ENCODE measurements around the gene NCKAP5L.
A peak's percentile ranks its signal among the peaks of the same experiment; 100 is the strongest.
"Not testable (repeated sequence)": the region's sequence is repeated elsewhere in the genome, so short reads cannot be mapped to it uniquely, and the experiment has no call there.

The NCKAP5L gene

DNA sequence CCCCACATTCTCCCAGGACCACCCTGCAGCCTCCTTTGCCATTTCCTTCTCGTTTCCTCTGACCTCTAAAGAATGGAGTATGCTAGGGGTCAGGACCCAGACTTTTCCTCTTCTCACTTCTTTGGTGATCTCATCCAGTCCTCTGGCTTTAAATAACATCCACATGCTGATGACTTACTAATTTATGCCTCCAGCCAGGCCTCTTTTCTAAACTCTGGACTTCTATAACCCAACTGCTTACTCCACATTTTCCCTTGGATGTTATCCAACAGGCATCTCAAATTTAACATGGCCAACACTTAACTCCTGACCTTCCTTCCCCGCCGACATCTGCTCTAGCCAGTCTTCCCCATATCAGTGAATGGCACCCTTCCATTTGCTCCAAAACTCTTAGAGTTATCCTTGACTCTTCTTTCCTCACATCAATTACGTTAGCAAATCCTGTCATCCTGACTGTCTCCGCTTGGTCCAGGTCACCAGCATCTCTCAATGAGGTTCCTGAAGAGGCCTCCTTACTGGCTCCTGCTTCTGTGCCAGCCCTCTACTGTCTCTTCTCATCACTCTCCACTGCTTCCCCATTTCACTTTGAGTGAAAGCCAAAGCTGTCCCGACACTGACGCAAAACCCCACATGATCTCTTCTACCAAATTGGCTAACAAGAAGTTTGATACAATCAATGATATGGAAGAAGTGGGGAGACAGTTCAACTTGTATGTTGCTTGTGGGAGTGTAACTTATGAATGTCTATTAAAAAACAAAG is 44.1 kb downstream of the NCKAP5L start:
- WGBS, 2 donors (ENCODE audit: extremely low coverage in 2 of 2, insufficient read length in 2 of 2, insufficient replicate concordance in 1 of 2): no CpG with 5 or more reads among the region's 7 CpGs
- Histone ChIP-seq H3K36me3 (replicated peaks in 1 of 2; ENCODE audit: control insufficient read depth in 2 of 2, insufficient read depth in 2 of 2, low read length in 2 of 2) (no peaks in the 10 kb centered on the region), H2BK5ac (ENCODE audit: low read length) (no peak overlapping the region), H3K9me3 (replicated peaks in 1 of 2; ENCODE audit: control insufficient read depth in 2 of 2, insufficient read depth in 1 of 2, low read depth in 1 of 2, low read length in 2 of 2) (peaks cover 0 to 7% of the 10 kb centered on the region in 2 donors), H2BK15ac (ENCODE audit: low read length) (no peak overlapping the region), H3K18ac (ENCODE audit: low read length) (no peak overlapping the region), H2BK12ac (ENCODE audit: low read length) (no peak overlapping the region), H3K79me1 (ENCODE audit: low read depth, low read length) (no peaks in the 10 kb centered on the region), H2AFZ (ENCODE audit: low read length) (no peak overlapping the region), H4K8ac (ENCODE audit: low read depth, low read length) (no peak overlapping the region), H3K23ac (ENCODE audit: low read depth, low read length, poor library complexity) (no peak overlapping the region), H3K4me3 (ENCODE audit: low read length in 2 of 2) (no peak overlapping the region), H3K27me3 (ENCODE audit: control insufficient read depth in 3 of 3, insufficient read depth in 3 of 3, low read depth in 1 of 3, low read length in 3 of 3) (peaks cover 0 to 9% (median 0%) of the 10 kb centered on the region in 3 experiments), H3K9ac (ENCODE audit: low read depth, low read length, poor library complexity) (no peak overlapping the region), H3K4me2 (ENCODE audit: insufficient read depth, low read length, poor library complexity, severe bottlenecking) (no peak overlapping the region), H3K27ac (replicated peaks; ENCODE audit: low read length) (no peak overlapping the region), H2BK120ac (ENCODE audit: low read depth, low read length) (no peak overlapping the region), H2AK5ac (ENCODE audit: low read depth, low read length) (no peak overlapping the region), H3K14ac (ENCODE audit: low read length) (no peak overlapping the region), H4K91ac (ENCODE audit: low read depth, low read length, poor library complexity) (no peak overlapping the region), H3K4ac (ENCODE audit: low read length) (no peak overlapping the region), H3K4me1 (ENCODE audit: control insufficient read depth in 2 of 2, insufficient read depth in 1 of 2, low read depth in 1 of 2, low read length in 2 of 2) (peaks cover 0 to 10% of the 10 kb centered on the region in 2 donors)
- DNase-seq (ENCODE audit: low spot score): no peak

DNA sequence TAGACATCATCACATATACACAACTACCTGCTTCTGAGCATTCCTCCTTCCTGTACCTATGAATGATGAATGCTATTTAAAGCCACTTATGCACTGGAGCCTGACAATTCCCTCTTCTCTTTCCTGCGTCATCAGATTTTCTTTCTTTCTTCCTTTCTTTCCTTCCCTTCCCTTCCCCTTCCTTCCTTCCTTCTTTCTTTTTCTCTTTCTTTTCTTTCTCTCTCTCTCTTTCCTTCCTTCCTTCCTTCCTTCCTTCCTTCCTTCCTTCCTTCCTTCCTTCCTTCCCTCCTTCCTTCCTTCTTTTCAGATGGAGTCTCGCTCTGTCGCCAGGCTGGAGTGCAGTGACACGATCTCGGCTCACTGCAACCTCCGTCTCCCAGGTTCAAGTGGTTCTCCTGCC is 47.3 kb downstream of the NCKAP5L start:
- WGBS, 2 donors (ENCODE audit: extremely low coverage in 2 of 2, insufficient read length in 2 of 2, insufficient replicate concordance in 1 of 2): no CpG with 5 or more reads among the region's 6 CpGs
- H3K4me1 ChIP-seq (ENCODE audit: control insufficient read depth in 2 of 2, insufficient read depth in 1 of 2, low read depth in 1 of 2, low read length in 2 of 2); H3K14ac ChIP-seq (ENCODE audit: low read length): not testable (repeated sequence)

DNA sequence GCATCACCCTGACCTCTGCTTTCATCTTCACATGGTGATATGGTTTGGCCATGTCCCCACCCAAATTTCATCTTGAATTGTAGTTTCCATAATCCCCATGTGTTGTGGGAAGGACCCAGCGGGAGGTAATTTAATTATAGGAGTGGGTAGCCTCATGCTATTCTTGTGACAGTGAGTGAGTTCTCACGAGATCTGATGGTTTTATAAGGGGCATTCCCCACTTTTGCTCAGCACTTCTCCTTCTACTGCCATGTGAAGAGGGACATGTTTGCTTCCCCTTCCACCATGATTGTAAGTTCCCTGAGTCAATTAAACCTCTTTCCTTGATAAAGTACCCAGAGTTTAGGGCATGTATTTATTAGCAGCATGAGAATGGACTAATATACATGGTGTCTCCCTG is 48.6 kb downstream of the NCKAP5L start:
- Histone ChIP-seq H3K9me3 (replicated peaks in 1 of 2; ENCODE audit: control insufficient read depth in 2 of 2, insufficient read depth in 1 of 2, low read depth in 1 of 2, low read length in 2 of 2) (no peaks in the 10 kb centered on the region), H3K79me1 (ENCODE audit: low read depth, low read length) (no peaks in the 10 kb centered on the region), H2BK15ac (ENCODE audit: low read length) (no peak overlapping the region), H3K4me3 (ENCODE audit: low read length in 2 of 2) (no peak overlapping the region), H3K27ac (replicated peaks; ENCODE audit: low read length) (no peak overlapping the region), H3K4me2 (ENCODE audit: insufficient read depth, low read length, poor library complexity, severe bottlenecking) (no peak overlapping the region), H3K4me1 (ENCODE audit: control insufficient read depth in 2 of 2, insufficient read depth in 1 of 2, low read depth in 1 of 2, low read length in 2 of 2) (peaks cover 0 to 10% of the 10 kb centered on the region in 2 donors), H3K27me3 (ENCODE audit: control insufficient read depth in 3 of 3, insufficient read depth in 3 of 3, low read depth in 1 of 3, low read length in 3 of 3) (peaks cover 0 to 9% (median 0%) of the 10 kb centered on the region in 3 experiments), H3K18ac (ENCODE audit: low read length) (no peak overlapping the region), H3K23ac (ENCODE audit: low read depth, low read length, poor library complexity) (no peak overlapping the region), H3K9ac (ENCODE audit: low read depth, low read length, poor library complexity) (no peak overlapping the region), H2BK12ac (ENCODE audit: low read length) (no peak overlapping the region), H3K14ac (ENCODE audit: low read length) (no peak overlapping the region), H2BK5ac (ENCODE audit: low read length) (no peak overlapping the region), H4K91ac (ENCODE audit: low read depth, low read length, poor library complexity) (no peak overlapping the region), H2AK5ac (ENCODE audit: low read depth, low read length) (no peak overlapping the region), H4K8ac (ENCODE audit: low read depth, low read length) (no peak overlapping the region), H3K4ac (ENCODE audit: low read length) (no peak overlapping the region), H2AFZ (ENCODE audit: low read length) (no peak overlapping the region), H2BK120ac (ENCODE audit: low read depth, low read length) (no peak overlapping the region), H3K36me3 (replicated peaks in 1 of 2; ENCODE audit: control insufficient read depth in 2 of 2, insufficient read depth in 2 of 2, low read length in 2 of 2) (no peaks in the 10 kb centered on the region)
- no CpG with 5 or more reads among the region's 2 CpGs for WGBS, 2 donors (ENCODE audit: extremely low coverage in 2 of 2, insufficient read length in 2 of 2, insufficient replicate concordance in 1 of 2)
- no peak for DNase-seq (ENCODE audit: low spot score)

More for the DNA sequence above, 47.3 kb downstream of the NCKAP5L start:
- not testable (repeated sequence) for H3K9ac ChIP-seq (ENCODE audit: low read depth, low read length, poor library complexity); H3K4me2 ChIP-seq (ENCODE audit: insufficient read depth, low read length, poor library complexity, severe bottlenecking); H3K9me3 ChIP-seq (replicated peaks in 1 of 2; ENCODE audit: control insufficient read depth in 2 of 2, insufficient read depth in 1 of 2, low read depth in 1 of 2, low read length in 2 of 2); H3K36me3 ChIP-seq (replicated peaks in 1 of 2; ENCODE audit: control insufficient read depth in 2 of 2, insufficient read depth in 2 of 2, low read length in 2 of 2); DNase-seq (ENCODE audit: low spot score); H3K27ac ChIP-seq (replicated peaks; ENCODE audit: low read length); H2BK12ac ChIP-seq (ENCODE audit: low read length); H2BK5ac ChIP-seq (ENCODE audit: low read length); H4K8ac ChIP-seq (ENCODE audit: low read depth, low read length); H3K4me3 ChIP-seq (ENCODE audit: low read length in 2 of 2); H2AFZ ChIP-seq (ENCODE audit: low read length); H2BK15ac ChIP-seq (ENCODE audit: low read length); H4K91ac ChIP-seq (ENCODE audit: low read depth, low read length, poor library complexity); H3K23ac ChIP-seq (ENCODE audit: low read depth, low read length, poor library complexity); H3K79me1 ChIP-seq (ENCODE audit: low read depth, low read length); H2BK120ac ChIP-seq (ENCODE audit: low read depth, low read length); H2AK5ac ChIP-seq (ENCODE audit: low read depth, low read length); H3K27me3 ChIP-seq (ENCODE audit: control insufficient read depth in 3 of 3, insufficient read depth in 3 of 3, low read depth in 1 of 3, low read length in 3 of 3); H3K4ac ChIP-seq (ENCODE audit: low read length); H3K18ac ChIP-seq (ENCODE audit: low read length)

DNA sequence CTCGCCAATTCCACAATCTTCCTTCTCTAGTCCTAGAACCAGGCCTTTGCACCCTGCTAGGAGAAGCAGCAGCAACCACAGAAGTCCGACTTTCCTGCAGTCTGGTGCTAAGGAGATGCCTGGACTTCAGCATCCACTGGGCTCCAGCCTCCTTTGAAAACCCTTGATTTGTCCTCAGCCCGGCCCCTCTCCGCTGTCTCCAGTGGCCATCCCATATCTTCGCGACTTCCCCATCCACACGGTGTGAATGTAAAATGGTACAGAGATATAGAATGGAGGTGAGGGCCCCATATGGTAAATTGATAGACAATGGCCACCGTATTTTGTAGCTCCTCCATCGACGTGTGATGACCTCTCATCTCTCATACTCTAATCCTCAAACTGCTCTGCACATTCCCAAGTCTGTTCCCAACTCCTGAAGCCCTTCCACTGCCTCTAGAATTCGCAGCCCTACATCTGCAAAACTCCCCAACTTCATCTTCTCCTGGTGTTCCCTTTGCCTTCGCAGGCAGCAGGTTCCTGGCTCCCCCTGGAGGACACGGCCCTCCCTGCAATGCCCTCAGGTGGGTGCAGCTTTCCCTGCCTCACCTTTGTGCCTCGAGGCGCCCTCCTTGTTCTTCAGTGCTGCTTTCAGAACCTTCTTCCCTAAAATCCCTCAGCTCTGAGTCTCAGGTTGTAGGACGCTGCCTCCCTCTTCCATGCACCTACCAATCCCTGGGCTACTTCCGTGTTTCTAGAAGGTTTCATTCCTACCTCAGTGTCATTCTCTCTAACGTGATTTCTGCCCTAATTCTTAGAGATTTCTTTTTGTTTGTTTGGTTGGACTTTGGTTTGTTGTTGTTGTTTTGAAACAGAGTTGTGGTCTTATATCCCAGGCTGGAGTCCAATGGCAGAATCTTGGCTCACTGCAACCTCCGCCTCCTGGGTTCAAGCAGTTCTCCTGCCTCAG is 50.1 kb downstream of the NCKAP5L start:
- Histone ChIP-seq H4K91ac (ENCODE audit: low read depth, low read length, poor library complexity) (no peak overlapping the region), H3K18ac (ENCODE audit: low read length) (no peak overlapping the region), H2AFZ (ENCODE audit: low read length) (peak overlapping the region; percentile 12), H3K4ac (ENCODE audit: low read length) (no peak overlapping the region), H3K9me3 (replicated peaks in 1 of 2; ENCODE audit: control insufficient read depth in 2 of 2, insufficient read depth in 1 of 2, low read depth in 1 of 2, low read length in 2 of 2) (no peaks in the 10 kb centered on the region), H3K27me3 (ENCODE audit: control insufficient read depth in 3 of 3, insufficient read depth in 3 of 3, low read depth in 1 of 3, low read length in 3 of 3) (peaks cover 0 to 9% (median 0%) of the 10 kb centered on the region in 3 experiments), H3K9ac (ENCODE audit: low read depth, low read length, poor library complexity) (no peak overlapping the region), H3K79me1 (ENCODE audit: low read depth, low read length) (no peaks in the 10 kb centered on the region), H3K23ac (ENCODE audit: low read depth, low read length, poor library complexity) (no peak overlapping the region), H3K4me1 (ENCODE audit: control insufficient read depth in 2 of 2, insufficient read depth in 1 of 2, low read depth in 1 of 2, low read length in 2 of 2) (no peaks in the 10 kb centered on the region), H2BK15ac (ENCODE audit: low read length) (no peak overlapping the region), H3K36me3 (replicated peaks in 1 of 2; ENCODE audit: control insufficient read depth in 2 of 2, insufficient read depth in 2 of 2, low read length in 2 of 2) (no peaks in the 10 kb centered on the region), H2BK5ac (ENCODE audit: low read length) (no peak overlapping the region), H4K8ac (ENCODE audit: low read depth, low read length) (no peak overlapping the region), H2AK5ac (ENCODE audit: low read depth, low read length) (no peak overlapping the region), H3K4me3 (ENCODE audit: low read length in 2 of 2) (no peak overlapping the region), H3K14ac (ENCODE audit: low read length) (no peak overlapping the region), H2BK120ac (ENCODE audit: low read depth, low read length) (no peak overlapping the region), H3K27ac (replicated peaks; ENCODE audit: low read length) (no peak overlapping the region), H3K4me2 (ENCODE audit: insufficient read depth, low read length, poor library complexity, severe bottlenecking) (no peak overlapping the region), H2BK12ac (ENCODE audit: low read length) (no peak overlapping the region)
- peak; percentile 30 for DNase-seq (ENCODE audit: low spot score)
- no CpG with 5 or more reads among the region's 19 CpGs for WGBS, 2 donors (ENCODE audit: extremely low coverage in 2 of 2, insufficient read length in 2 of 2, insufficient replicate concordance in 1 of 2)
